Right atrium auricular region (tissue), 2 donors: ENCODE measurements around the gene WDR1. TPM values are rescaled to one million over a fixed set of nuclear protein-coding genes. Genes with fewer than 3 reads are reported as not detected.

ENCODE experiments used
- DNase-seq: peaks from one replicate; pipeline ENCODE4 v3.0.0-alpha.2; 2019; ENCODE audit warnings: low spot score
- H3K27ac ChIP-seq, 2 donors: fragments of 200-600 bp; sonication (generic); 1 replicate in 1 of 2; 2 replicates in 1 of 2; pipeline ENCODE4 v1.5.1; 2016 to 2019
- H3K27me3 ChIP-seq, 2 donors: fragments of 200-600 bp; sonication (generic); one replicate each; pipeline versions ENCODE4 v1.5.1 to v1.6.0; 2017 to 2019
- H3K36me3 ChIP-seq: fragments of 200-600 bp; sonication (generic); one replicate; pipeline ENCODE4 v1.5.1; 2016
- H3K4me1 ChIP-seq, 2 donors: fragments of 200-600 bp; sonication (generic); one replicate each; pipeline versions ENCODE4 v1.5.1 to v1.6.0; 2017 to 2019
- H3K4me3 ChIP-seq, 2 donors: fragments of 200-600 bp; sonication (generic); 1 replicate in 1 of 2; 2 replicates in 1 of 2; pipeline ENCODE4 v1.5.1; 2017 to 2019; ENCODE audit warnings: mild to moderate bottlenecking in 1 of 2, moderate library complexity in 1 of 2
- H3K9me3 ChIP-seq, 2 donors: fragments of 200-600 bp; sonication (generic); one replicate each; pipeline ENCODE4 v1.5.1; 2019
- CTCF ChIP-seq, 2 donors: fragments of 200-600 bp; sonication (generic); IDR thresholded peaks; one replicate each; pipeline ENCODE4 v1.5.1; 2019; ENCODE audit warnings: antibody characterized with exemption in 2 of 2
- total RNA-seq, 2 donors: library from RNA; depleted of rRNA; stranded (reverse); fragments of >200 nt; gene quantifications; one replicate each; pipeline ENCODE4 v1.1.0, GENCODE V29; 2016

The WDR1 gene
- total RNA-seq, 2 donors from 2014 or later = 109 to 216 TPM

GRCh38 chr4:10109995-10110670, 6.5 kb downstream of the WDR1 start:
- H3K36me3 ChIP-seq = peaks cover 74% of the 10 kb centered on the region
- H3K27ac ChIP-seq = peak overlapping the region; percentile 90 to 97
- no peak overlapping the region for H3K4me3 ChIP-seq
- TF ChIP-seq CTCF (IDR thresholded peaks at IDR 0.05) = no peak
- H3K27me3 ChIP-seq = no peaks in the 10 kb centered on the region
- peaks cover 0 to 98% of the 10 kb centered on the region in 2 donors for H3K4me1 ChIP-seq
- no peaks in the 10 kb centered on the region for H3K9me3 ChIP-seq
- no peak for DNase-seq

DNA sequence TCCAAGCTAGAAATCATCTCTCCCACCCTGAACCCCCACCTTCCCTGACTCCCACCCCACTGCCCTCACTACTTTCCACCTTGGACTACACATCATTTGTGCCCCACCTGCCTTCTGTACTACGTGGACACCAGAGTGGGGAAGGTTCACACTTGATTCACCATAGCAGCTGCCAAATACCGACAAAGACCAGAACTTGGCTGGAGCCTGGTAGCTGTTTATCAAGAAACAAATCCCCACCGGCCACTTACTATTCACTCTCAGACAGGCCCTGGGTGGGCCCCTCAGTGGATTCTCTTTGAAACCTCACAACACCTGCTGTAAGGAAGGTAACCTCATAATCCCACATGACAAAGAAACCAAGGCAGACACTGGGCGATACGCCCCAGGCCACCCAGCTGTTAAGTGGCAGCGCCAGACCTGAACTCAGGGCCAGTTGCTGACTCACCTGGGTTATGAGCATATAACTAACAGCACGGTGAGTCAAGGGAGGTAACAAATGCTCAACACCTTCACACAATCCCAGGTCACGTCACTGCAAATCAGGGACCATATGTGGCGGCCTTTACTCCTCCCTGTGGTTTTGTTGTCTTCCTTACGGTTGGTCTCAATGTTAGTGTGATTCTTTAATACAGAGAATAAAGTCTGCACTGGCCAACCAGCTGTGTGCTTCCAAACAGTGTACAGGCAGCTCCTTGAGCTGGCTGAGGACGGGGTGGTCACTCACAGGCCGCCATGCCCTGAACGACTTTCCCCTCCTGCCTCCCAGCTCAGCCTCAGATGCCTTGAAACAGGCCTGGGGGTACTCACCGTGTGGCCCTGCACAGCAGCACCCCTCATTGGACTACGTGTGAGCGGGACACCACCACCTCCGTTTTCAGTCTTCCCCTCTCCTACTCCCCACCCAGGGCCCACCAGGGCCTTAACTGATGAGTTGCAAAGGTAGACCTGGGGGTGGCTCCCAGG, 7.5 kb downstream of the WDR1 start:
- H3K27me3 ChIP-seq = no peaks in the 10 kb centered on the region
- no peak for DNase-seq
- H3K27ac ChIP-seq = peak overlapping the region; percentile 90 to 97
- no peak for TF ChIP-seq CTCF (IDR thresholded peaks at IDR 0.05)
- H3K4me1 ChIP-seq = peaks cover 0 to 98% of the 10 kb centered on the region in 2 donors
- no peaks in the 10 kb centered on the region for H3K9me3 ChIP-seq
- no peak overlapping the region for H3K4me3 ChIP-seq
- H3K36me3 ChIP-seq = peaks cover 64% of the 10 kb centered on the region

GRCh38 chr4:10108391-10108790, 8.2 kb downstream of the WDR1 start:
- DNase-seq = no peak
- Histone ChIP-seq H3K9me3 (no peaks in the 10 kb centered on the region), H3K4me3 (no peak overlapping the region), H3K27me3 (no peaks in the 10 kb centered on the region), H3K4me1 (peaks cover 0 to 98% of the 10 kb centered on the region in 2 donors), H3K27ac (peak overlapping the region; percentile 90 to 97), H3K36me3 (peaks cover 62% of the 10 kb centered on the region)
- no peak for TF ChIP-seq CTCF (IDR thresholded peaks at IDR 0.05)

DNA sequence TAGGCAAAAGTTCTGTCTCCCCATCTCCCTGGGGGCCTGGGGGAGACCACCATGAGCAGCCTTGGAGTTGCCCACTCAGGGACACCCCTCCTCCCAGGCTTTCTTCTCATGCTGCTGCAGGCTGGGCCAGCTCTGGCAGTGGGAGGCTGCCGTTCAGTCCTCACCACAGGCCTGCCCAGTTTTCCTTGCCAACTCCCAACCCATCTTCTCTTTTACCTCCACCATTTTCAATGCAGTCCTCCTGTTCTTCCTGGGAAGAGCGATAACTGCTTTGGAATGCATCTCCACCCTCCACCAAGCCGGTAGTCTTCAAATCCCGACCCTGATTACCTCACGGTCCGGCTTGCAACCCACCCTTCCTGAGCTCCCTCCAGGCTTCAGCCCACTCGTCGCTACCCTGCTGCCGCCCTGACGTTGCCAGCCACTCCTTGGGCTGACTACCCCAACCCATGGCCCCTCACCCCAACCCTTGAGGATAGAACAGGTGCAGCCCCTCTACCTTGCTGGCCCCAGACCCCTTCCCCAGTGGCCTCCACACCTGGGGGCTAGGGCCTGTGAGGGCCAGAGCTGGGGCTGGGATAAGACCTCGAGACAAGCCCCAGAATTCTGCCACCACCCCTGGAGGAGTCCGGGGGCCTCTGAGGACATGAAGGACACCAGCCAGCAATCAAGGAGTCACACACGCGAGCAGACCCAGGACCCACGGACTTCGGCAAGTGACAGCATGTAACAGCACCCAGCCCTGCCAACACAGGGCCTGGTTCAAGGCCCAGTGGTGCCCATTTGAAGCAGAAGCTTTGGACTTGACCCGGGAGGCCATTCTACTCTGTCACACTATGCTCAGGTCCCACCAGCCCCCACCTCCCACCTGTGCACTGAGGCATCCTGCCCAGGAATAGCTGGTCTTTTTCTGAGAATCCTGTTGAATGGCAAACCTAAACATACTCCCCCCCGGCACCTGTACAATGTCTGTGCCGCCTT, 9.2 kb downstream of the WDR1 start:
- no peaks in the 10 kb centered on the region for H3K9me3 ChIP-seq
- DNase-seq = no peak
- no peaks in the 10 kb centered on the region for H3K27me3 ChIP-seq
- H3K4me3 ChIP-seq = no peak overlapping the region
- no peak for TF ChIP-seq CTCF (IDR thresholded peaks at IDR 0.05)
- H3K36me3 ChIP-seq = peaks cover 60% of the 10 kb centered on the region
- peak overlapping the region; percentile 90 to 97 for H3K27ac ChIP-seq
- peaks cover 0 to 100% of the 10 kb centered on the region in 2 donors for H3K4me1 ChIP-seq

GRCh38 chr4:10106421-10107039, 10.1 kb downstream of the WDR1 start:
- H3K4me3 ChIP-seq = peak overlapping the region in 1 of 2 donors; percentile 27
- no peak for TF ChIP-seq CTCF (IDR thresholded peaks at IDR 0.05)

More at GRCh38 chr4:10106421-10107039, 10.1 kb downstream of the WDR1 start:
- peaks cover 0 to 100% of the 10 kb centered on the region in 2 donors for H3K4me1 ChIP-seq
- no peaks in the 10 kb centered on the region for H3K27me3 ChIP-seq
- H3K36me3 ChIP-seq = peaks cover 60% of the 10 kb centered on the region
- no peaks in the 10 kb centered on the region for H3K9me3 ChIP-seq
- peak; percentile 97 for DNase-seq
- peak overlapping the region; percentile 90 to 97 for H3K27ac ChIP-seq
